Measurements from ENCODE around the gene ERVH48-1. TPM values are rescaled to one million over a fixed set of nuclear protein-coding genes. Genes with fewer than 3 reads are reported as not detected.
A peak's percentile ranks its signal among the peaks of the same experiment; 100 is the strongest.
"Not testable (repeated sequence)": the region's sequence is repeated elsewhere in the genome, so short reads cannot be mapped to it uniquely, and the experiment has no call there.

Gene ERVH48-1
- total RNA-seq, 4 donors from 2014 or later, result not detected

DNA sequence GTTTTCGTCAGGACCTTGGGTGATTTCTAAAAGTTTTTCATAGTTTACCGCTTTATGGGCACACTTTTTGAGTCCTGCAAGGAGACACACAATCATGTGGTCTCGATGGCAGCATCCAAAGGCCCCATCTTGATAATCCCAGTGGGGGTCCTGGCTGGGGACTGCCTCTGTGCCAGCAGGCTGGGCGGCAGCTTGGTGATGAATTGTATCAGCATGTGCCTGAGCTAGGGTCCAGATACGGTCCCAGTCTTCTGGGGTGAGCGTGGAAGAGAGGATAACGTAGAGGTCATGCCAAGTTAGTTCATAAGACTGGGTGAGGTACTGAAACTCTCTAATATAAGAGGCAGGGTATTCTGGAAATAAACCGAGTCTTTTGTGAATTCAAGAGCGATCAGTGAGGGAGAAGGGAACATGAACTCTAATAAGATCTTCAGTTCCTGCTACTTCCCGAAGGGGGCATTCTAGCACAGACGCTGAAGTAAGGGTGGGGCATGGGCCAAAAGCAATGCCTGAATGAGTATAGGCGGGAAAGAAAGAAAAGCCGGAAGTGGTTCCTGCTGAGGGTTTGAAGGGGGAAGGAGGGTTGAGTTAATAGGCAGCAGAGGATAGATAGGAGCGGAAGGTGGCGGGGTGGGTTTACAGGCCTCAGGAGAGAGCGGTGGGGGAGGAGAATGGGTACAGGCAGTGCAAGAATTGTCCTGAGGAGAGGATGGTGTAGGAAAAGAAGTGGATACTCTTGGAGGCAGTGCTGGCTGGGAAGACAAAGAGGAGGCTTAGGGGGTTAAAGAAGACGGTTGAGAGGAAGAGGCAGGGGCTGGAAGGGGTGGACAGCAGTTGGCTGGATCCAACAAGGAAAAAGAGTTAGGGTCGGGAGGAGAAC lies 1.6 kb downstream of the ERVH48-1 start:
- WGBS, result 23% methylated on average over 18 of the region's 18 CpGs
- H3K4me3 ChIP-seq, result no peak overlapping the region
- peak in 2 of 3 donors; percentile 41 to 68 for TF ChIP-seq POLR2AphosphoS5 (IDR thresholded peaks at IDR 0.05)
- no peak for TF ChIP-seq POLR2A (IDR thresholded peaks at IDR 0.05)
- TF ChIP-seq, protein P1, sequence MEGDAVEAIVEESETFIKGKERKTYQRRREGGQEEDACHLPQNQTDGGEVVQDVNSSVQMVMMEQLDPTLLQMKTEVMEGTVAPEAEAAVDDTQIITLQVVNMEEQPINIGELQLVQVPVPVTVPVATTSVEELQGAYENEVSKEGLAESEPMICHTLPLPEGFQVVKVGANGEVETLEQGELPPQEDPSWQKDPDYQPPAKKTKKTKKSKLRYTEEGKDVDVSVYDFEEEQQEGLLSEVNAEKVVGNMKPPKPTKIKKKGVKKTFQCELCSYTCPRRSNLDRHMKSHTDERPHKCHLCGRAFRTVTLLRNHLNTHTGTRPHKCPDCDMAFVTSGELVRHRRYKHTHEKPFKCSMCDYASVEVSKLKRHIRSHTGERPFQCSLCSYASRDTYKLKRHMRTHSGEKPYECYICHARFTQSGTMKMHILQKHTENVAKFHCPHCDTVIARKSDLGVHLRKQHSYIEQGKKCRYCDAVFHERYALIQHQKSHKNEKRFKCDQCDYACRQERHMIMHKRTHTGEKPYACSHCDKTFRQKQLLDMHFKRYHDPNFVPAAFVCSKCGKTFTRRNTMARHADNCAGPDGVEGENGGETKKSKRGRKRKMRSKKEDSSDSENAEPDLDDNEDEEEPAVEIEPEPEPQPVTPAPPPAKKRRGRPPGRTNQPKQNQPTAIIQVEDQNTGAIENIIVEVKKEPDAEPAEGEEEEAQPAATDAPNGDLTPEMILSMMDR (IDR thresholded peaks at IDR 0.05), result peak; percentile 75 to 77
- TF ChIP-seq EP300 (IDR thresholded peaks at IDR 0.05), result no peak
- H3K27me3 ChIP-seq, result no peaks in the 10 kb centered on the region
- DNase-seq (ENCODE audit: low spot score in 2 of 2), result peak; percentile 83 to 88
- H3K36me3 ChIP-seq, result no peaks in the 10 kb centered on the region
- no peak overlapping the region for H3K27ac ChIP-seq
- H3K4me1 ChIP-seq, result peaks cover 10% of the 10 kb centered on the region
- H3K9me3 ChIP-seq, result no peaks in the 10 kb centered on the region

DNA sequence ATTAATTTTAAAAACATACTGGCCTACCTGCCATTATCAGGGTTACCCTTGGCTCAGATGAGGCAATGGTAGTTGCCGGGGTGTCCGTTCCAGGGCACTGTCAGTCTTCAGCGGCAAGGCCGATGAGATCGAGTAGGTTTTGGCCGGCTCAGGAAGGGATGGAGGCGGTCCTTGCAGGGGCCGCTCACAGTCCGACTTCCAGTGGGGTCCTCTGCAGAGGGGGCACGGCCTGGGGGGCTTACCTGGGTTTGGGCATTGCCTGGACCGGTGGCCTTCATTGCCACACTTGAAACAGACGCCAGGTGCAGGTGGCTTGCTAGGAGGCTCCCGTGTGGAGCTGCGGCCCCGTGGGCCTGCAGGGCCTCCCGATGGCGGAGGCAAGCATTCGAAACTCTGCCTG lies 2.5 kb downstream of the ERVH48-1 start:
- no peaks in the 10 kb centered on the region for H3K9me3 ChIP-seq
- H3K4me1 ChIP-seq, result peaks cover 10% of the 10 kb centered on the region
- no peak overlapping the region for H3K27ac ChIP-seq
- no peak for DNase-seq (ENCODE audit: low spot score in 2 of 2)
- H3K4me3 ChIP-seq, result no peak overlapping the region
- TF ChIP-seq POLR2AphosphoS5 (IDR thresholded peaks at IDR 0.05), result no peak
- TF ChIP-seq POLR2A (IDR thresholded peaks at IDR 0.05), result no peak
- no peaks in the 10 kb centered on the region for H3K36me3 ChIP-seq
- no peaks in the 10 kb centered on the region for H3K27me3 ChIP-seq
- 89% methylated on average over 16 of the region's 18 CpGs for WGBS

DNA sequence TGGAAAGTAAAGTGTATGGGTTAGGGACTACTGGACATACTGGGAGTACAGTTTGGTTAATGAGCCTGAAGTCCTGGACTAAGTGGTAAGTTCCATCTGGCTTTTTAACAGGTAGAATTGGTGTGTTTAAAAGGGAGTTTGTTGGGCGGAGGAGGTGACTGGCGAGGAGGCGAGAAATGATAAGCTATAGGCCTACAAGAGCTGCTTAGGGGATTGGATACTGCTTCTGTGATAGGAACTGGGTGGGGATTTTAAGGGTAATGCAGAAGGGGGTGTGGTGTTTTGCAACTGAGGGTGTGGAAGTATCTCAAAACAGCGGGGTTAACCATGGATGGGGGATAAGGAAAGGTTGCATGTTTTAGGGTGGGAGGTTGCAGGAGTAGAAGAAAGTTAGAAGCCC lies 3.5 kb downstream of the ERVH48-1 start:
- 88% methylated on average over 4 of the region's 4 CpGs for WGBS
- no peak for DNase-seq (ENCODE audit: low spot score in 2 of 2)
- Histone ChIP-seq H3K27me3 (no peaks in the 10 kb centered on the region), H3K36me3 (no peaks in the 10 kb centered on the region), H3K27ac (no peak overlapping the region), H3K9me3 (no peaks in the 10 kb centered on the region), H3K4me3 (no peak overlapping the region), H3K4me1 (peaks cover 10% of the 10 kb centered on the region)
- TF ChIP-seq POLR2AphosphoS5 (IDR thresholded peaks at IDR 0.05) (no peak), EP300 (IDR thresholded peaks at IDR 0.05) (no peak), POLR2A (IDR thresholded peaks at IDR 0.05) (no peak)
- TF ChIP-seq, protein P1 (IDR thresholded peaks at IDR 0.05), result no peak

DNA sequence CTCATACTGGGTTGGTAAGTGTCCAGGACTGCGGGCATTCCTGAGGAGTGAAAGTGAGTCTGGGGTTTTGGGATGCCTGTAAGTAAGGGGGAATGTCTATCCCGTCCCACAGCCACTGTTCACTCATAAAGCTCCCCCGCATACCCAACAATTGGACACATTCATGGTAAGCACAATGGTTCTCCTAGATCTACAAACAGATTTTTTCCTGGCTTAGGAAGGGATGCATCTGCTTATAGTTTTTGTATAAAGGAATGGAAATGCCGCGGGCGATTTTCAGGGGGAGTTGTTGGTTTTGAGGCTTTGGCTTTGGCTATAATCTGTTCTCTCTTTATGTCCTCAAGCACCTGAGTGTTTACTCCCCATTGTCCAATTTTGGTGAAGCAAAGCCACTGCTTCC lies 7.1 kb downstream of the ERVH48-1 start:
- no peak overlapping the region for H3K27ac ChIP-seq
- 94% methylated on average over 6 of the region's 6 CpGs for WGBS
- DNase-seq (ENCODE audit: low spot score in 2 of 2), result no peak
- H3K27me3 ChIP-seq, result no peaks in the 10 kb centered on the region
- no peaks in the 10 kb centered on the region for H3K36me3 ChIP-seq
- H3K4me1 ChIP-seq, result no peaks in the 10 kb centered on the region
- H3K9me3 ChIP-seq, result no peaks in the 10 kb centered on the region
- TF ChIP-seq POLR2AphosphoS5 (IDR thresholded peaks at IDR 0.05) (no peak), POLR2A (IDR thresholded peaks at IDR 0.05) (no peak), EP300 (IDR thresholded peaks at IDR 0.05) (no peak)
- TF ChIP-seq, protein P1 (IDR thresholded peaks at IDR 0.05), result no peak
- no peak overlapping the region for H3K4me3 ChIP-seq

DNA sequence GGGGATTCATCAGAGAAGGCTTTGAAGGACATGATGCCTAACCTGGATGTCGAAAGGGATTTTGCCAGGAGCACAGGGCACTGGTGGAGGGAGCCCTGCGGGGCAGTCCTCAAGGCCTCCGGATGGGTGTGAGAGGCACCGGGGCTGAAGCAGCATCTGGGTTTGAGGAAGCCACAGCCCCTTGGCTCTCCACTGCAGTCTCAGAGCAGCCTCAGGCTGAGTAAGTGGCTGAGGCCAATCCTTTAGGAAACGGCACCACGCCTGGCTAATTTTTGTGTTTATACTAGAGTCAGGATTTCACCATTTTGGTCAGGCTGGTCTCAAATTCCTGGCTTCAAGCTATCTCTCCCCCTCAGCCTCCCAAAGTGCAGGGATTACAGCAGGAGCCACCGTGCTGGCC lies 12.0 kb downstream of the ERVH48-1 start:
- Histone ChIP-seq H3K4me3 (no peak overlapping the region), H3K9me3 (no peaks in the 10 kb centered on the region), H3K4me1 (no peaks in the 10 kb centered on the region), H3K36me3 (peaks cover 41% of the 10 kb centered on the region), H3K27me3 (no peaks in the 10 kb centered on the region), H3K27ac (no peak overlapping the region)
- WGBS, result 67% methylated on average over 6 of the region's 7 CpGs
- no peak for DNase-seq (ENCODE audit: low spot score in 2 of 2)
- no peak for TF ChIP-seq EP300 (IDR thresholded peaks at IDR 0.05)
- TF ChIP-seq POLR2A (IDR thresholded peaks at IDR 0.05), result no peak
- TF ChIP-seq, protein P1 (IDR thresholded peaks at IDR 0.05), result no peak
- TF ChIP-seq POLR2AphosphoS5 (IDR thresholded peaks at IDR 0.05), result no peak

DNA sequence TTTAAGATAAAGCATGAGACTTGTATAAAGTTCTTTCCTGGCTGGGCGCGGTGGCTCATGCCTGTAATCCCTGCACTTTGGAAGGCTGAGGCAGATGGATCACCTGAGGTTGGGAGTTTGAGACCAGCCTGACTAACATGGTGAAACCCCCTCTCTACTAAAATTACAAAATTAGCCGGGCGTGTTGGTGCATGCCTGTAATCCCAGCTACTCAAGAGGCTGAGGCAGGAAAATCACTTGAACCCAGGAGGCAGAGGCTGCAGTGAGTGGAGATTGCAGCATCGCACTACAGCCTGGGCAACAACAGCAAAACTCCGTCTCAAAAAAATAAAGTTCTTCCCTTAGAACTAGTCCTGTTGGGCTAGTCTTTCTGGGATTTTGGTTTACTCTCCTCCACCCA lies 13.5 kb downstream of the ERVH48-1 start:
- 86% methylated on average over 6 of the region's 6 CpGs for WGBS
- H3K4me3 ChIP-seq; H3K9me3 ChIP-seq; DNase-seq (ENCODE audit: low spot score in 2 of 2); H3K4me1 ChIP-seq; H3K27ac ChIP-seq; H3K27me3 ChIP-seq: not testable (repeated sequence)
- H3K36me3 ChIP-seq, result peaks cover 56% of the 10 kb centered on the region

DNA sequence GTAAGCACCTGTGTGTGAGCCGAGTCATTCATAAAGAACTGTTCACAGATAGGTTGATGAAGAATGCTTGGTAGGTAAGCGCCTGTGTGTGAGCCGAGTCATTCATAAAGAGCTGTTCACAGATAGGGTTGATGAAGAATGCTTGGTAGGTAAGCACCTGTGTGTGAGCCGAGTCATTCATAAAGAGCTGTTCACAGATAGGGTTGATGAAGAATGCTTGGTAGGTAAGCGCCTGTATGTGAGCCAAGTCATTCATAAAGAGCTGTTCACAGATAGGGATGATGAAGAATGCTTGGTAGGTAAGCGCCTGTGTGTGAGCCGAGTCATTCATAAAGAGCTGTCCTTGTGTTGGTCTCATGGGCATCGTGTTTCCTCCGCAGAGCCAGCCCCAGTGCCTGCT lies 16.9 kb downstream of the ERVH48-1 start:
- not testable (repeated sequence) for DNase-seq (ENCODE audit: low spot score in 2 of 2); H3K9me3 ChIP-seq; H3K27ac ChIP-seq; H3K27me3 ChIP-seq; H3K4me3 ChIP-seq; H3K4me1 ChIP-seq
- 90% methylated on average over 9 of the region's 9 CpGs for WGBS
- H3K36me3 ChIP-seq, result peaks cover 90% of the 10 kb centered on the region

All from suprapubic skin (tissue), 4 donors.